GM13977 (cell line): Measurements from ENCODE around the gene TEAD1.

Experiments
- DNase-seq: peaks from one replicate; pipeline ENCODE4 v3.0.0; 2012; ENCODE audit warnings: low spot score
- in situ Hi-C: fragments of 300-500 bp; cut with MboI; formaldehyde crosslinking; loops from one replicate; pipeline ENCODE4 v1.12.0; 2022; ENCODE audit warnings: low sequenced_read_pairs, low pct_unique_long_range_greater_than_20kb, mixed read lengths, inconsistent platforms; ENCODE audit not compliant: unreplicated experiment
- TF ChIP-seq, protein P1 (sequence below): IDR thresholded peaks from 2 replicates; pipeline ENCODE4 v1.5.1; 2012; ENCODE audit warnings: mild to moderate bottlenecking, control low read depth; ENCODE audit not compliant: insufficient read depth; ENCODE audit errors: extremely low read depth, missing control alignments

TEAD1 gene

DNA sequence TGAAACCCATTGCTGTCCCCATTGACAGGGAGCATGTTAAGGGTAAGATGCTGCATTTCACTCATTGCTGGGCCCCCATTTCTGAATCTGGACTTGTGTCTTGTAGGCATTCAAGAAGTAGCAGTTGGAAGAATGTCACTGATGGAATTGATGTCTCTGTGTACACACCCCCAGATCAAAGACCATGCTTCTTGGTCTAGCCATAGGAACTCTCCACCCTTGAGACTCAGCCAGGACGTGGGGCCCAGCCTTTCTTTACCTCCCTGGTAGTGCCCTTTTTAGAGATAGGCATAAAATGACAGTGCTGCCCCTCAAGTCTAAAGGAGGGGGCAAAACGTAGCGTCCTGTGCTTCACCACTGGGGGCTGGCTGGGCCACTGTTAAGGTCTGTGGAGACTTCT, 135.1 kb downstream of the TEAD1 start:
- no peak for DNase-seq
- TF ChIP-seq, protein P1, sequence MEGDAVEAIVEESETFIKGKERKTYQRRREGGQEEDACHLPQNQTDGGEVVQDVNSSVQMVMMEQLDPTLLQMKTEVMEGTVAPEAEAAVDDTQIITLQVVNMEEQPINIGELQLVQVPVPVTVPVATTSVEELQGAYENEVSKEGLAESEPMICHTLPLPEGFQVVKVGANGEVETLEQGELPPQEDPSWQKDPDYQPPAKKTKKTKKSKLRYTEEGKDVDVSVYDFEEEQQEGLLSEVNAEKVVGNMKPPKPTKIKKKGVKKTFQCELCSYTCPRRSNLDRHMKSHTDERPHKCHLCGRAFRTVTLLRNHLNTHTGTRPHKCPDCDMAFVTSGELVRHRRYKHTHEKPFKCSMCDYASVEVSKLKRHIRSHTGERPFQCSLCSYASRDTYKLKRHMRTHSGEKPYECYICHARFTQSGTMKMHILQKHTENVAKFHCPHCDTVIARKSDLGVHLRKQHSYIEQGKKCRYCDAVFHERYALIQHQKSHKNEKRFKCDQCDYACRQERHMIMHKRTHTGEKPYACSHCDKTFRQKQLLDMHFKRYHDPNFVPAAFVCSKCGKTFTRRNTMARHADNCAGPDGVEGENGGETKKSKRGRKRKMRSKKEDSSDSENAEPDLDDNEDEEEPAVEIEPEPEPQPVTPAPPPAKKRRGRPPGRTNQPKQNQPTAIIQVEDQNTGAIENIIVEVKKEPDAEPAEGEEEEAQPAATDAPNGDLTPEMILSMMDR = no peak
- in situ Hi-C loops = no loop called here

DNA sequence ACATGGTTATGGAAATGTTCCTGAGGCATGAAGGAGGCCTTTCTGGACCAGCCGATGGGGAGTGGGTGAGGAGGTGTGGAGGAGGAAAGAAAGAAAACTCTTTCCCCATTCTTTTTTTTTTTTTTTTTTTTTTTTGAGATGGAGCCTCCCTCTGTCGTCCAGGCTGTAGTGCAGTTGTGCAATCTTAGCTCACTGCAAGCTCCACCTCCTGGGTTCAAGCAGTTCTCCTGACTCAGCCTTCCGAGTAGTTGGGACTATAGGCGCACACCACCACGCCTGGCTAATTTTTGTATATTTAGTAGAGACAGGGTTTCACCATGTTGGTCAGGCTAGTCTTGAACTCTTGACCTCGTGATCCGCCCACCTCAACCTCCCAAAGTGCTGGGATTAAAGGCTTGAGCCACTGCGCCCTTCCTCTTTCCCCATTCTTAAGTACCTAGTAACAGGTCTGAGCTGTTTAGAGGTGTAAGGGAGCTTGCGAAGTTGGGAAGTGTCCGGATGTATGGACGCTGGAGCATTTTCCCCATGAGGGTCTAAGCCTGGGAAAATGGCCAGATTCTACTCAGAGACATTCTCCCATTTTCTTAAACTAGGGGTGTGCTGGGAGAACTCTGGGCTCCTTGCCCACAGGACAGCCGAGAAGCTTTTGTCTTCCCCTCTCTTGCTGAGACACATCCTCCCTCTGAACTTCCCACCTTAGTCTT, 135.8 kb downstream of the TEAD1 start:
- DNase-seq = no peak
- in situ Hi-C loops = no loop called here
- TF ChIP-seq, protein P1 = no peak

GRCh38 chr11:12810568-12810894, 136.3 kb downstream of the TEAD1 start:
- in situ Hi-C loops = no loop called here
- DNase-seq = no peak
- TF ChIP-seq, protein P1 = no peak

- TF ChIP-seq, protein P1 = no peak
- no peak for DNase-seq
- in situ Hi-C loops = no loop called here
These were observed 137.6 kb downstream of the TEAD1 start for GRCh38 chr11:12811861-12812260.

DNA sequence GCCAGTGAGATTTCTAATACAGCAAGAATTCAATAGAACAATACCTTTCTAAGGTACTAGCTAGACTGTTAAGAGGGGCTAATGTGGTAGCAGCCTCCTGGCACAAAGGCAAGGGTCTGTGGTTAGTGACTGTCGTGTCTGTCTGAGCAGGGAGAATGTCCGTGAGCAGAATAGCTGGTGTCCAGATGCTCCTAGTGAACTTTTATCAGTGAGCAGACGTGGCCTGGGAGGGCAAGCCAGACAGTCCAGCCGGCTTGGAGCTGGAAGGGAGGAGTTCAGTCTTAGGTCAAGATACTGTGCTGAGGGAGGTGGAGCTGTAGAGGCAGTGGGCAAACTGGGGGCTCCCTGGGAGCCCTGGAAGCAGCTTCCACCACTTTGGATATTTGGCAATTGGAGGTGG, 138.6 kb downstream of the TEAD1 start:
- TF ChIP-seq, protein P1 = no peak
- in situ Hi-C loops = no loop called here
- no peak for DNase-seq

- in situ Hi-C loops = no loop called here
- TF ChIP-seq, protein P1 = no peak
- DNase-seq = no peak
These were observed 139.4 kb downstream of the TEAD1 start for GRCh38 chr11:12813371-12814225.
